IMR-90 (cell line): ENCODE results near the gene ZNHIT6. TPM values are rescaled to one million over a fixed set of nuclear protein-coding genes. Genes with fewer than 3 reads are reported as not detected.

ENCODE experiments used
- ATAC-seq: fragments of 200-7000 bp; cut with Tn5 transposase; 2 replicates; pipeline ENCODE4 v1.9.1; 2020; ENCODE audit warnings: low read depth, mild to moderate bottlenecking, moderate library complexity
- BruUV-seq: library from RNA; stranded (reverse); fragments of 400-500 nt; replicated peaks from 2 replicates; lab custom pipeline; 2021; lab: Mats Ljungman, UMichigan
- CTCF ChIA-PET: fragments of 300-600 bp; formaldehyde crosslinking; extraction: SDS; loops from one replicate; lab custom pipeline; 2021; ENCODE audit warnings: antibody characterized with exemption; lab: Yijun Ruan, JAX
- POLR2A ChIA-PET: fragments of 300-600 bp; sonication (Branson Sonifier 250); formaldehyde crosslinking; loops from one replicate; lab custom pipeline; 2022; ENCODE audit warnings: antibody characterized with exemption; ENCODE audit not compliant: unreplicated experiment; lab: Charles Lee
- DNase-seq: peaks from one replicate; pipeline ENCODE4 v3.0.0; 2013
- H2AFZ ChIP-seq: replicated peaks from 2 replicates; pipeline ENCODE3; 2013; ENCODE audit warnings: low read length, mild to moderate bottlenecking; ENCODE audit not compliant: poor library complexity
- H2AK5ac ChIP-seq: 2 replicates; pipeline ENCODE4 v1.6.1; 2013; ENCODE audit warnings: low read depth, low read length, inconsistent platforms
- H2AK9ac ChIP-seq: replicated peaks from 2 replicates; pipeline ENCODE3; 2013; ENCODE audit warnings: mild to moderate bottlenecking, low read depth, low read length, moderate library complexity; ENCODE audit not compliant: poor library complexity
- H2BK120ac ChIP-seq: 2 replicates; pipeline ENCODE4 v1.6.1; 2013; ENCODE audit warnings: low read depth, low read length, inconsistent platforms
- H2BK15ac ChIP-seq: 3 replicates; pipeline ENCODE4 v1.6.1; 2013; ENCODE audit warnings: low read depth, low read length, inconsistent platforms
- H2BK20ac ChIP-seq: 2 replicates; pipeline ENCODE4 v1.6.1; 2013; ENCODE audit warnings: low read depth, mild to moderate bottlenecking, inconsistent platforms, low read length, moderate library complexity
- H2BK5ac ChIP-seq: 2 replicates; pipeline ENCODE4 v1.6.1; 2013; ENCODE audit warnings: mild to moderate bottlenecking, low read depth, low read length, inconsistent platforms; ENCODE audit not compliant: poor library complexity, severe bottlenecking
- H3K14ac ChIP-seq: replicated peaks from 2 replicates; pipeline ENCODE4 v1.6.1; 2013; ENCODE audit warnings: low read depth, low read length, inconsistent platforms
- H3K18ac ChIP-seq: 2 replicates; pipeline ENCODE4 v1.6.1; 2013; ENCODE audit warnings: low read depth, low read length, control low read depth
- H3K23ac ChIP-seq: 2 replicates; pipeline ENCODE4 v1.6.1; 2013; ENCODE audit warnings: low read depth, low read length, inconsistent platforms
- H3K27ac ChIP-seq: 2 replicates; pipeline ENCODE4 v1.5.1; 2013; ENCODE audit warnings: mild to moderate bottlenecking, control low read depth, low read length; ENCODE audit not compliant: insufficient read depth
- H3K27me3 ChIP-seq: 2 replicates; pipeline ENCODE4 v1.6.1; 2013; ENCODE audit warnings: low read length; ENCODE audit not compliant: control insufficient read depth, insufficient read depth
- H3K36me3 ChIP-seq: 2 replicates; pipeline ENCODE4 v1.6.1; 2013; ENCODE audit warnings: low read length, mixed read lengths; ENCODE audit not compliant: control insufficient read depth, insufficient read depth
- H3K4ac ChIP-seq: 2 replicates; pipeline ENCODE4 v1.6.1; 2013; ENCODE audit warnings: low read depth, low read length, inconsistent platforms
- H3K4me1 ChIP-seq: 2 replicates; pipeline ENCODE4 v1.6.1; 2013; ENCODE audit warnings: low read length, mixed read lengths; ENCODE audit not compliant: control insufficient read depth, insufficient read depth
- H3K4me2 ChIP-seq: 2 replicates; pipeline ENCODE4 v1.6.1; 2013; ENCODE audit warnings: low read depth, mild to moderate bottlenecking, control low read depth, low read length, moderate library complexity
- H3K4me3 ChIP-seq: 2 replicates; pipeline ENCODE4 v1.5.1; 2013; ENCODE audit warnings: low read depth, mild to moderate bottlenecking, control low read depth, low read length, moderate library complexity; ENCODE audit not compliant: insufficient read depth
- H3K56ac ChIP-seq: 2 replicates; pipeline ENCODE4 v1.6.1; 2013; ENCODE audit warnings: low read length, inconsistent platforms; ENCODE audit not compliant: insufficient read depth; ENCODE audit errors: extremely low read depth
- H3K79me1 ChIP-seq, 2 experiments: 2 replicates each; pipeline ENCODE4 v1.6.1; 2013; ENCODE audit warnings: low read length in 2 of 2, inconsistent platforms in 1 of 2, low read depth in 1 of 2
- H3K9ac ChIP-seq: 2 replicates; pipeline ENCODE4 v1.6.1; 2013; ENCODE audit warnings: low read depth, low read length, control low read depth
- H3K9me1 ChIP-seq: 2 replicates; pipeline ENCODE4 v1.6.1; 2013; ENCODE audit warnings: low read length, inconsistent platforms; ENCODE audit not compliant: insufficient read depth
- H3K9me3 ChIP-seq: 2 replicates; pipeline ENCODE4 v1.6.1; 2013; ENCODE audit warnings: low read length; ENCODE audit not compliant: control insufficient read depth, insufficient read depth
- H4K20me1 ChIP-seq: 2 replicates; pipeline ENCODE4 v1.6.1; 2013; ENCODE audit warnings: low read length, inconsistent platforms; ENCODE audit not compliant: insufficient read depth
- H4K5ac ChIP-seq: 2 replicates; pipeline ENCODE4 v1.6.1; 2013; ENCODE audit warnings: mild to moderate bottlenecking, low read depth, low read length, control low read depth
- H4K8ac ChIP-seq, 2 experiments: 2 replicates each; pipeline ENCODE4 v1.6.1; 2013; ENCODE audit warnings: low read depth in 2 of 2, low read length in 2 of 2, control low read depth in 1 of 2, inconsistent platforms in 1 of 2
- H4K91ac ChIP-seq: 2 replicates; pipeline ENCODE4 v1.6.1; 2013; ENCODE audit warnings: low read depth, low read length, inconsistent platforms; ENCODE audit not compliant: insufficient read depth
- BHLHE40 ChIP-seq: fragments of 150-350 bp; IDR thresholded peaks from 2 replicates; pipeline ENCODE4 v1.6.1; 2016; ENCODE audit warnings: mild to moderate bottlenecking, low read depth, low read length
- CEBPB ChIP-seq: IDR thresholded peaks from 2 replicates; pipeline ENCODE4 v1.6.1; 2012; ENCODE audit warnings: low read depth, low read length, improper control_type of control experiment
- CHD1 ChIP-seq: IDR thresholded peaks from 2 replicates; pipeline ENCODE4 v1.6.1; 2012; ENCODE audit warnings: low read depth, low read length, improper control_type of control experiment
- CTCF ChIP-seq: conservative IDR thresholded peaks from 2 replicates; pipeline ENCODE4 v1.5.1; 2012; ENCODE audit warnings: mild to moderate bottlenecking, low read depth, low read length, improper control_type of control experiment
- ELK1 ChIP-seq: fragments of 150-350 bp; IDR thresholded peaks from 2 replicates; pipeline ENCODE4 v1.6.1; 2016; ENCODE audit warnings: low read depth, mild to moderate bottlenecking, low read length, moderate library complexity, borderline replicate concordance
- FOS ChIP-seq: fragments of 150-350 bp; IDR thresholded peaks from 2 replicates; pipeline ENCODE4 v1.6.1; 2016; ENCODE audit warnings: low read depth, low read length
- MAFK ChIP-seq: IDR thresholded peaks from 2 replicates; pipeline ENCODE4 v1.6.1; 2012; ENCODE audit warnings: low read depth, low read length, improper control_type of control experiment
- MAZ ChIP-seq: IDR thresholded peaks from 2 replicates; pipeline ENCODE4 v1.6.1; 2012; ENCODE audit warnings: low read depth, mild to moderate bottlenecking, low read length, improper control_type of control experiment, moderate library complexity, borderline replicate concordance
- MXI1 ChIP-seq: IDR thresholded peaks from 2 replicates; pipeline ENCODE4 v1.6.1; 2012; ENCODE audit warnings: low read depth, mild to moderate bottlenecking, low read length, moderate library complexity, borderline replicate concordance
- NFE2L2 ChIP-seq: fragments of 150-350 bp; IDR thresholded peaks from 2 replicates; pipeline ENCODE4 v1.6.1; 2016; ENCODE audit warnings: low read depth, mild to moderate bottlenecking, low read length
- POLR2A ChIP-seq: IDR thresholded peaks from 2 replicates; pipeline ENCODE4 v1.6.1; 2012; ENCODE audit warnings: mild to moderate bottlenecking, low read depth, low read length
- RAD21 ChIP-seq: IDR thresholded peaks from 2 replicates; pipeline ENCODE4 v1.6.1; 2012; ENCODE audit warnings: low read length, improper control_type of control experiment
- RCOR1 ChIP-seq: IDR thresholded peaks from 2 replicates; pipeline ENCODE4 v1.6.1; 2012; ENCODE audit warnings: mild to moderate bottlenecking, low read length, improper control_type of control experiment; ENCODE audit not compliant: insufficient replicate concordance
- RFX5 ChIP-seq: IDR thresholded peaks from 2 replicates; pipeline ENCODE4 v1.8.0; 2012; ENCODE audit warnings: low read depth, mild to moderate bottlenecking, low read length, moderate library complexity
- SMC3 ChIP-seq: fragments of 150-350 bp; IDR thresholded peaks from 2 replicates; pipeline ENCODE4 v1.6.1; 2016; ENCODE audit warnings: low read depth, mild to moderate bottlenecking, antibody characterized with exemption, low read length, moderate library complexity
- USF2 ChIP-seq: fragments of 150-350 bp; IDR thresholded peaks from 2 replicates; pipeline ENCODE4 v1.6.1; 2017; ENCODE audit warnings: mild to moderate bottlenecking, antibody characterized with exemption, low read length, low read depth
- dilution Hi-C: fragments of 300-500 bp; cut with HindIII; formaldehyde crosslinking; loops from one replicate; pipeline ENCODE4 v1.14.3; 2018; ENCODE audit warnings: low sequenced_read_pairs; ENCODE audit not compliant: unreplicated experiment
- in situ Hi-C: fragments of 300-500 bp; cut with MboI; formaldehyde crosslinking; loops from 3 replicates; pipeline ENCODE4 v1.14.3; 2019; ENCODE audit warnings: low sequenced_read_pairs, inconsistent platforms, mixed read lengths
- intact Hi-C: fragments of 100-400 bp; cut with micrococcal nuclease; formaldehyde crosslinking; loops from 2 replicates; pipeline ENCODE4 v1.10.0; 2022
- polyA plus RNA-seq, 3 experiments: library from polyadenylated mRNA; depleted of rRNA; stranded (reverse); fragments of >200 nt; gene quantifications; 2 replicates each; pipeline ENCODE4 v1.2.3, GENCODE V29; 2012; ENCODE audit warnings: low replicate concordance in 1 of 3
- total RNA-seq: library from RNA; depleted of rRNA; stranded (reverse); fragments of >200 nt; gene quantifications from 2 replicates; pipeline ENCODE4 v1.2.3, GENCODE V29; 2012

The ZNHIT6 gene
- total and polyA plus RNA-seq, 2 of the 4 experiments (the other 2 are of a cell fraction), result 9.0 to 13.7 TPM

GRCh38 chr1:85660541-85660940 is 47.7 kb downstream of the ZNHIT6 start:
- Histone ChIP-seq H4K8ac (no peak overlapping the region), H2BK120ac (no peak overlapping the region), H2AK9ac (no peak overlapping the region), H3K9ac (no peak overlapping the region), H4K91ac (no peak overlapping the region), H2AK5ac (no peak overlapping the region), H4K20me1 (no peaks in the 10 kb centered on the region), H3K23ac (no peak overlapping the region), H3K36me3 (peaks cover 1% of the 10 kb centered on the region; the same call in 1 of the 2 replicates), H2BK15ac (no peak overlapping the region), H4K5ac (no peak overlapping the region), H3K27ac (no peak overlapping the region), H3K4ac (no peak overlapping the region), H3K56ac (no peak overlapping the region), H2AFZ (no peak overlapping the region), H2BK20ac (no peak overlapping the region), H3K9me3 (no peaks in the 10 kb centered on the region), H3K27me3 (no peaks in the 10 kb centered on the region), H3K9me1 (no peaks in the 10 kb centered on the region), H3K79me1 (peaks cover 0 to 6% of the 10 kb centered on the region in 2 experiments; a peak in 1 of 4 replicates), H3K4me3 (no peak overlapping the region), H3K4me2 (no peak overlapping the region), H3K4me1 (peaks cover 2% of the 10 kb centered on the region), H3K14ac (no peak overlapping the region), H2BK5ac (no peak overlapping the region), H3K18ac (no peak overlapping the region)
- dilution Hi-C loops, result no loop called here
- TF ChIP-seq MXI1 (no peak), NFE2L2 (no peak), POLR2A (no peak), RFX5 (no peak), CHD1 (no peak), RAD21 (no peak), RCOR1 (no peak), SMC3 (no peak), MAFK (no peak), BHLHE40 (no peak), USF2 (no peak), MAZ (no peak), ELK1 (no peak), FOS (no peak), CEBPB (no peak), CTCF (no peak)
- intact Hi-C loops, result no loop called here
- no TSS peak for BruUV-seq
- CTCF ChIA-PET, result no interaction called here
- DNase-seq (no peak), ATAC-seq (no peak)
- POLR2A ChIA-PET, result no interaction called here
- in situ Hi-C loops, result no loop called here
